Adipocyte (in vitro differentiated cells): ENCODE results near the gene DBH.
A peak's percentile ranks its signal among the peaks of the same experiment; 100 is the strongest.
"Not testable (repeated sequence)": the region's sequence is repeated elsewhere in the genome, so short reads cannot be mapped to it uniquely, and the experiment has no call there.

Source experiments
- DNase-seq: peaks from one replicate; pipeline ENCODE4 v3.0.0-alpha.2; 2015; ENCODE audit warnings: low read depth
- H3K27me3 ChIP-seq: replicated peaks from 2 replicates; pipeline ENCODE4 v1.7.0; 2013; ENCODE audit warnings: mild to moderate bottlenecking, low read length, moderate library complexity; ENCODE audit not compliant: control insufficient read depth, insufficient read depth
- H3K36me3 ChIP-seq: 2 replicates; pipeline ENCODE4 v1.7.0; 2013; ENCODE audit warnings: low read length, mild to moderate bottlenecking, moderate library complexity; ENCODE audit not compliant: control insufficient read depth, insufficient read depth, severe bottlenecking
- H3K4me1 ChIP-seq: 2 replicates; pipeline ENCODE4 v1.7.0; 2013; ENCODE audit warnings: mild to moderate bottlenecking, low read length, moderate library complexity; ENCODE audit not compliant: control insufficient read depth, insufficient read depth
- H3K4me3 ChIP-seq: 2 replicates; pipeline ENCODE4 v1.7.0; 2013; ENCODE audit warnings: mild to moderate bottlenecking, low read length, moderate library complexity
- H3K9ac ChIP-seq: 2 replicates; pipeline ENCODE4 v1.7.0; 2013; ENCODE audit warnings: mild to moderate bottlenecking, low read length, moderate library complexity
- H3K9me3 ChIP-seq: 2 replicates; pipeline ENCODE4 v1.7.0; 2013; ENCODE audit warnings: mild to moderate bottlenecking, low read length, moderate library complexity; ENCODE audit not compliant: control insufficient read depth

DBH gene

DNA sequence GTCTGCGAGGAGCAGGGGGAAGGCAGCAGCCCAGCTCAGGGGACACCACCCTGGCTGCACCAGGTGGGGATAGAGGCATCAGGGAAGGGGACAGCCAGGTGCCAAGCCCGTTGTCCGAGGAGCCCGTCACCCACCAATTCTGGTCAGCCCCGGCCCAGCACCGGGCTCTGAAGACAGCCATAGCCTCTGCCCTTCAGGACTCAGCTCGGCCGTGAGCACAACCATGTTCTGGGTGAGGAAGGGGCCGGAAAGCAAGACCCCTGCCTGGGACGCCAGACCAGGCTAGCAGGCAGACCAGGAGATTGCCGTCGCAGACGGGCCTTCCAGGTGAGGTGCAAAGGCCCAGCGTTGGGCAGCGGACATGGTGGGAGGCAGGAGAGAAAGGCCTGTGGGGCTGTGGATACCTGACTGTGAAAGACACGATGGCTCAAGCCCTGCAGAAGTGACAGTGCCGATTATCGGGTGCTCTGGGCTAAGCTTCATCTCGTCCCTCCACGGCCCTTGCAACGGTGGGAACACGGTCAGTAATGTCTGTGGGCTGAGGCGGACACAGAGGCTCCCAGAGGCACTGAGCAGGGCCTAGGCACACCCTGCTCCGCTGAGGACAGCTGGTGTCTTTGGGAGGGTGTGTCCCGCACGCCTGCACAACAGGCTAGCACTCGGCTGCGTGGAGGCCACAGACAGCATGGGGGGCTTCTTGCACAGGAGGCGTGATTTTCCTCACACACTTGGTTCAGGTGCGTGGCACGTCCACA lies 36.5 kb downstream of the DBH start:
- Histone ChIP-seq H3K9ac (no peak overlapping the region), H3K4me3 (no peak overlapping the region), H3K27me3 (peaks cover 23% of the 10 kb centered on the region), H3K9me3 (peaks cover 5% of the 10 kb centered on the region), H3K4me1 (no peaks in the 10 kb centered on the region), H3K36me3 (no peaks in the 10 kb centered on the region)
- no peak for DNase-seq

DNA sequence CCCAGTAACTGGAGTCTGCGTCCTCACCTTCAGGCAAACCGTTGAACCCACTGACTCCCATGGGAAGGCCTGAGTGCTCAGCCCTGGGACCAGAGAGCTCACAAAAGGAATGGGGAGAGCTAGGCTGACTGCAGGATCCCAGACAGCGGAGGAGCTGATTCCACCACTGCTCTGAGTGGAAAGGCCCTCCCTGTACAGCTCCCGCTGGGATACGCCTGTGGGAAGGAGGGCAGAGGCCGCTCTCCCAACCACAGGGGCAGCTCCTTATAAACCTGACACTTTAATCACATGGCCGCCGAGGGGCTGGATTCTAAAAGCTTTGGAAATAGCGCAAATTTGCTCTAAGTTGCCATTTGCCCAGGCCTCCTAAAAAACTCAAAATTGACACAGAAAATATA lies 37.1 kb downstream of the DBH start:
- Histone ChIP-seq H3K9ac (no peak overlapping the region), H3K4me1 (no peaks in the 10 kb centered on the region), H3K4me3 (no peak overlapping the region), H3K36me3 (no peaks in the 10 kb centered on the region), H3K27me3 (peaks cover 29% of the 10 kb centered on the region), H3K9me3 (peaks cover 5% of the 10 kb centered on the region)
- no peak for DNase-seq

DNA sequence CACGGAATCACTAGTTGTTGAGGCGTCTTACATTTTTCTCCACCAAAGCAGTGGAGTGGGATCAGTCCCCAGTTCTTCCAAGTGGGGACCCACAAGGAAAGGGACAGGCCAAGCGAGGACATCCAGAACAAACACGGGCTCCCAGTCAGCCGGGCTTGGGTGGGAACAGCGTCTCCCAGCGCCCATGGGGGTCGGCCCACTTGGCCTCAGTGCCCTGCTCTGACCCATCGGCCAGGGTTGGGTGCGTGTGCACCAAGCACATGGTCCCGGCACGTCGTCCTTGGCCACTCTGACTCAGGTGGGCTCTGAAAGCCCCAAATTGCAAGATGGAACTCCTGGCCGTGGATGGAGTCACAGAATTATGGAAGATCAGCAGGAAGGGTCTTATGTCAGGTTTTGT lies 37.9 kb downstream of the DBH start:
- H3K4me1 ChIP-seq: no peaks in the 10 kb centered on the region
- H3K4me3 ChIP-seq: no peak overlapping the region
- H3K9ac ChIP-seq: no peak overlapping the region
- no peak for DNase-seq
- peaks cover 5% of the 10 kb centered on the region for H3K9me3 ChIP-seq
- peaks cover 37% of the 10 kb centered on the region for H3K27me3 ChIP-seq
- H3K36me3 ChIP-seq: no peaks in the 10 kb centered on the region

DNA sequence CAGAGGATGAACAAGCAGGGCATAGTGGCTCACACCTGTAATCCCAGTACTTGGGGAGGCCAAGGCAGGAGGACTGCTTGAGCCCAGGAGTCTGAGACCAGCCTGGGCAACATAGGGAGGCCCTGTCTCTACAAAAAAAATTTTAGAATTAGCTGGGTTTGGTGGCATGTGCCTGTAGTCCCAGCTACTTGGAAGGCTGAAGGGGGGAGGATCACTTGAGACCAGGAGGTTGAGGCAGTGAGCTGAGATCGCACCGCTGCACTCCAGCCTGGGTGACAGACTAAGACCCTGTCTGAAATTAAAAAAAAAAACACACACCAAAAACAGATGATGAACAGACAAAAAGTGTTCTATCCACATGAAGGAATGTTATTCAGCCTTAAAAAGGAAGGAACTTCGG lies 39.6 kb downstream of the DBH start:
- H3K4me3 ChIP-seq, DNase-seq, H3K9ac ChIP-seq, H3K9me3 ChIP-seq, H3K36me3 ChIP-seq: not testable (repeated sequence)
- Histone ChIP-seq H3K4me1 (peaks cover 12% of the 10 kb centered on the region), H3K27me3 (peaks cover 40% of the 10 kb centered on the region)

DNA sequence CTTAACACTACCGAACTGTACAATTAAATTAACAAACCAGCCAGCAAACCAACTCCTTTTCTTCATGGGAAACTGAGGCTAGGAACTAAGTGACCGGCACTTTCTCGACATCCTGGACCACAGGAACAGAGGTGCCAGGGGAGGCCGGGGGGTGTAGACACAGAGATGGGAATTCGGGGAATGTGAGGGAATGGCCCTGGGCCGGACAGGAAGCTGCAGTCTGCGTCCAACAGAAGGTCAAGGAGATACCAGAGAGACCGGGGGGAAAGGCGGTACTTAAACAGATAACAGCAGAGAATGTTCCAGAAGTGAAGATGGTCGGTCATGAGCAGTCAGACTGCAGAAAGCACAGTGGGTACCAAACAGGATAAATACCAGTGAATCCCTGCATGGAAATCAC lies 40.3 kb downstream of the DBH start:
- Histone ChIP-seq H3K9me3 (peaks cover 5% of the 10 kb centered on the region), H3K4me3 (no peak overlapping the region), H3K9ac (no peak overlapping the region), H3K36me3 (no peaks in the 10 kb centered on the region), H3K27me3 (peaks cover 46% of the 10 kb centered on the region), H3K4me1 (peaks cover 12% of the 10 kb centered on the region)
- DNase-seq: no peak

DNA sequence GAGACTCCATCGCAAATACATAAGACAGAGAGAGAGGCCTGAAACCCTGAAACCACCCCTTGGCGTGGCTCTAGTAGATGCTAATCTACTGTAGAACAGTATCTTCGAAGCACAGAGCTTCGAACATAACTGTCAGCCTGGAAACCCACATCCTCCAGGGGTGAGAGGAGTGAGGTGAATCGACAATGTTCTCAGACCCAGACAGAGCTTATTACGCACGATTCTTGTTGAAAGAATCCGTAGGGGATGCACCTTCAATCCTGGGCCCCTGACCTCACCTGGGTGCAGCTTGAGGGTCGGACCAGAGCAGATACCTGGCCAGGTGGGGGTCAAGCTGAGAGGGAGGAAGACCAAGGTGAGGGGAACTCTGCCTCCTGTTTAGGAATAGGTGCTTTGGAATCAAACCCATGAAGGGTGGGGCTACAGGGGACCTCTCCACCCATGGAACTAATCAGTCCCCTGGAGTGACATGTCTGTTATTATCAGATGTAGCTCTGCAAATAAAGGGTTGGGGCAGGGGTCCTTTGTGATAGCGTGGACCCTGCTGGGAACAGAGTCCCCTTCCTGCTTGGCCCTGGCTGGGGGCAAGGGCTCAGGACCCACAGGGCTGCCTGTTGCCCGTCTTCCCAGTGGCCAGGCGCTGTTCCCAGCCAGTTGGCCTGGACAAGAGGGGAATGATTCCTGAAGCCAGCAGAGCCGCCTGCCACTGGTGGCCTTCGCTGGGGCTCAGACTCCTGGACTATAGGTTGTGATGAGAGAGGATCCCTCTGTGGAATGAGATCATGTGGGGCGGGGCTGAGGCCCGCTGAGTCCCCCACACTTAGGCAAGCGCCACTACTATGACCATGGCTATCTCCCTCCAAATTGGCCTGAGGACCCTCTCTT lies 41.2 kb downstream of the DBH start:
- Histone ChIP-seq H3K9ac (no peak overlapping the region), H3K27me3 (peaks cover 48% of the 10 kb centered on the region), H3K9me3 (no peaks in the 10 kb centered on the region), H3K4me3 (no peak overlapping the region), H3K36me3 (no peaks in the 10 kb centered on the region), H3K4me1 (peaks cover 12% of the 10 kb centered on the region)
- no peak for DNase-seq

DNA sequence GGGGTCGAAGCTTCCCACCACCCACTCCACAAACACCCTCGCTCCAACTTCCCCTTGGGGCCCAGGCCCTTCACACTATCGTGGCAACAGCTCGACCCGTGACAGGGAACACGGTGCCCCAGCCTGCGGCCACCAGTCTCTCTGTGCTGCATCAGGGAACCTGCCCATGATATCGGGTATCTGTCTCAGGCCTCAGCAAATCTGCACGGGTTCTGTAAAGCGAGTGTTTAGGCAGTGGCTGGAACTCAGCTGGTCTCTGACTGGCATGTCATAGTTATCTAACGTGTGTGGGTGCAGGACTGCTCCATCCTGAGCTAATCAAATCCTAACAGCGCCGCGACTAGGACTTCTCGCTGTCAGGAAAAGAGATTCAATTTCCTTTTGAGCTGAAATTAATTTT lies 42.9 kb downstream of the DBH start:
- Histone ChIP-seq H3K9ac (no peak overlapping the region), H3K4me1 (peaks cover 16% of the 10 kb centered on the region), H3K36me3 (no peaks in the 10 kb centered on the region), H3K9me3 (no peaks in the 10 kb centered on the region), H3K4me3 (no peak overlapping the region), H3K27me3 (peaks cover 42% of the 10 kb centered on the region)
- DNase-seq: no peak

DNA sequence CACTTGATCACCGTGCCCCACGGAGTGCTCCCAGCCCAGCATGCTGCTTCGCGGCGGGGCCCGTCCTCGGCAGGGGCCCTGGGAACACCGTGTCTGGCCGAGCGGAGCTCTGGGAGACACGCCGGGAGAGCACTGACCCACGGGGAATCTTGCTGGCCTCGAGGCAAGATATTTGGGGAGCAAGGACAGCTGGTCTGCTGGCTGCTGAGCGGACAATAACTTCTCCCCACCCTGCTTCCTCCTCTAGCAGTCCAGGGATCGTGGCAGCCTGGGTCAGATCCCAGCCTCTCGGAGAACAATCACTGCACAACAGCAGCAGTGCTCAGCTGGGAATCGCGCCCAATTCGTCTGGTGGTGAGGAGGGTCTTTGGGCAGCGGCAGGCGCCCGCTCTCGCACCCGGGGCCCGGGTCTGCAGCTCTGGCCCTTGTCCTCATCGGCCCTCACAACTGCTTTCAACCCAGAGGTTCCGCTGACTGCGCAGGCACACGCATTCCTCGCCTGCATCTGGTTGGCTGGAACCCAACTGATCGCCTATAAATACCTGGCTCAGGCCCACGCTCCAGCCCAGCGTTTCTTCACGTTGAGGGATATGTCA lies 43.4 kb downstream of the DBH start:
- H3K4me1 ChIP-seq: peaks cover 16% of the 10 kb centered on the region
- no peaks in the 10 kb centered on the region for H3K36me3 ChIP-seq
- DNase-seq: no peak
- peaks cover 41% of the 10 kb centered on the region for H3K27me3 ChIP-seq
- no peaks in the 10 kb centered on the region for H3K9me3 ChIP-seq
- H3K4me3 ChIP-seq: peak overlapping the region; percentile 35
- H3K9ac ChIP-seq: no peak overlapping the region

DNA sequence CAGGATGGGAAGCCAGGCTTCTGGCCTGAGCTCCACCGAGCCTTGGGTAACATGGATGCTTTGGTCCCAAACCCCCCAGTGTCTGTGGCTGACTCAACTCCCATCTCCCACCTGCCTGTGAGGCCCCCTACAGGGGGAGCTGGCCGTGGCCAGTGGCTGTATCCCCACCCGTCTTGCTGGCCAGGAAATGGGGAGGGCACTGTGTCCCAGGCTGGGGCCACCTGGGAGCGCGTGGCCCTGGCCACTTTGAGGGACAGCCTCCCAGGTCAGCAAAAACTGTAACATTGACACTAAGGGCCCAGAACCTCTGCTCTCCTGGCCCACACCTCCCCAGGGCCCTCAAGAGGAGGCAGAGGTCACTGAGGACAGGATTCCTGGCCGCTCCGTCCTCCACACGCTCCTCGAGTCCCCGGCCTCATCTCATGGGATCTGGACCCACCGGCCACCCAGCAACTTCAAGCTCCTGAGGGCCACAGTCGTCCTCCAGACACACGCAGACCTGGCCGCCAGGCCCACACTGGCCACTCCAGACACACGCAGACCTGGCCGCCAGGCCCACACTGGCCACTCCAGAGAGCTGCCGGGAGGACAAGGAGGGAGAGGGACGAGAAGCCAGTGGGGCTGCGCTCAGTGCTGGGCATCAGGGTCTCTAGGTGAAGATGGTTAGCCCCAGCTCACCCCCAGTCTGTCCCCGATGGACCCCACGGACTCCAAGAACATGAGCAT lies 44.2 kb downstream of the DBH start:
- H3K27me3 ChIP-seq: peaks cover 38% of the 10 kb centered on the region
- H3K4me3 ChIP-seq: no peak overlapping the region
- no peaks in the 10 kb centered on the region for H3K9me3 ChIP-seq
- H3K36me3 ChIP-seq: no peaks in the 10 kb centered on the region
- no peak overlapping the region for H3K9ac ChIP-seq
- H3K4me1 ChIP-seq: peaks cover 16% of the 10 kb centered on the region
- no peak for DNase-seq

DNA sequence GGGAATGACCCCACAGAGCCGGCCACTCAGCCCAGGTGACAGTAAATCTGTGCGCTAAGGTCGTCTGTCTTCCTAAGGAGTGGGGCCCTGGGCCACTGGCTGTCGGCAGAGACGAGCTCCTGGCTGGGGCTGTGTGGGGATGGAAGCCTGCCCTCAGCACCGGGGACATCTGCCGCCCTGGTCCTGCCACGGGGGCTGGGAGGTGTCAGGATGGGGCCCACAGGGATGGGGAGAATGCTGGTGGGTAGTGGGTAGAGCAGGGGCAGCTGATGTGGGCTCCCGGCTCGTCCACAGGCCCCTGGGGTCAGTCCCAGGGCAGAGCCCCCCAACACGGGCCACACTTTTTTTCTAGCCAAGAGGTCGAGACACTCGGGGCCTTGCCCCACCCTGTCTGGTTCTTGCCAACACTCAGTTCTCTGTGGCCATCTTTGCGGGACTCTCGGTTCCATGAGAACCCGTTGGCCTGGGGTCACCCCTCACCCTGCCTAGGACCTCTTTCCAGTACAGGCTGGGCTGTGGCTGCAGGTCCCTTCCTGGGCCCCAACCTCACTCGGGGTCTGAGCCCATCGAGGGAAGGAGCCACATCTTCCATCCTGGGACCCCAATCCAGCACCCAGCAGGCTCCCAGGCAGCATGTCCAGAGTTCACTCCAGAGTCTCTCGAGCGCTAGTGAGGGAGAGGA lies 45.0 kb downstream of the DBH start:
- no peak for DNase-seq
- H3K4me3 ChIP-seq: no peak overlapping the region
- peaks cover 16% of the 10 kb centered on the region for H3K4me1 ChIP-seq
- H3K9me3 ChIP-seq: no peaks in the 10 kb centered on the region
- peaks cover 38% of the 10 kb centered on the region for H3K27me3 ChIP-seq
- no peaks in the 10 kb centered on the region for H3K36me3 ChIP-seq
- H3K9ac ChIP-seq: no peak overlapping the region
